ENCODE data around the gene C1QTNF1. TPM values are rescaled to one million over a fixed set of nuclear protein-coding genes. Genes with fewer than 3 reads are reported as not detected.

The C1QTNF1 gene
- total RNA-seq, 1 experiment from 2014 or later, result 6.3 TPM

GRCh38 chr17:79088247-79088996 lies 64.5 kb downstream of the C1QTNF1 start:
- Histone ChIP-seq H3K27ac (ENCODE audit: low read depth, low read length, poor library complexity, severe bottlenecking) (no peak overlapping the region), H3K27me3 (replicated peaks; ENCODE audit: insufficient read depth, low read depth, low read length, poor library complexity) (no peaks in the 10 kb centered on the region), H3K9me3 (ENCODE audit: low read depth, low read length, poor library complexity, severe bottlenecking) (no peaks in the 10 kb centered on the region), H3K4me1 (ENCODE audit: insufficient read depth, low read length, poor library complexity, severe bottlenecking) (no peaks in the 10 kb centered on the region), H3K4me3 (ENCODE audit: low read depth, low read length, poor library complexity, severe bottlenecking) (no peak overlapping the region), H3K36me3 (ENCODE audit: insufficient read depth, low read length, poor library complexity, severe bottlenecking) (no peaks in the 10 kb centered on the region)
- TF ChIP-seq CTCF (conservative IDR thresholded peaks at IDR 0.05; ENCODE audit: low read depth, low read length), result no peak
- no peak for TF ChIP-seq EZH2 (IDR thresholded peaks at IDR 0.05; ENCODE audit: borderline replicate concordance, low read depth, low read length, poor library complexity, severe bottlenecking)
- BruUV-seq (replicated peaks), result no TSS peak
- POLR2A ChIA-PET (ENCODE audit: low non-redundant PET), result interaction anchor here (0.6 kb wide), 1 partner anchor 14 kb away, joined by 3 read pairs; the partner anchor contains the start of gene ENGASE
- intact Hi-C loops (cut with micrococcal nuclease; ENCODE audit: unreplicated experiment), result loop anchor here (5.0 kb wide), 1 partner anchor 619 kb away; no protein-coding TSS in a partner anchor
- no peak for DNase-seq (ENCODE audit: low spot score)
- CTCF ChIA-PET, result interaction anchor here (0.9 to 3.0 kb wide), 6 partner anchors 43 to 620 kb away, joined by 3 to 36 read pairs (median 7); no protein-coding TSS in a partner anchor

GRCh38 chr17:79088997-79089328 lies 65.0 kb downstream of the C1QTNF1 start:
- POLR2A ChIA-PET (ENCODE audit: low non-redundant PET), result interaction anchor here (0.6 kb wide), 1 partner anchor 14 kb away, joined by 3 read pairs; the partner anchor contains the start of gene ENGASE
- H3K4me3 ChIP-seq (ENCODE audit: low read depth, low read length, poor library complexity, severe bottlenecking), result no peak overlapping the region
- no TSS peak for BruUV-seq (replicated peaks)
- no peaks in the 10 kb centered on the region for H3K4me1 ChIP-seq (ENCODE audit: insufficient read depth, low read length, poor library complexity, severe bottlenecking)
- intact Hi-C loops (cut with micrococcal nuclease; ENCODE audit: unreplicated experiment), result loop anchor here (5.0 kb wide), 1 partner anchor 618 kb away; no protein-coding TSS in a partner anchor
- DNase-seq (ENCODE audit: low spot score), result no peak
- CTCF ChIA-PET, result interaction anchor here (3.0 kb wide), 1 partner anchor 304 kb away, joined by 36 read pairs; no protein-coding TSS in a partner anchor
- no peak overlapping the region for H3K27ac ChIP-seq (ENCODE audit: low read depth, low read length, poor library complexity, severe bottlenecking)
- H3K9me3 ChIP-seq (ENCODE audit: low read depth, low read length, poor library complexity, severe bottlenecking), result no peaks in the 10 kb centered on the region
- no peaks in the 10 kb centered on the region for H3K27me3 ChIP-seq (replicated peaks; ENCODE audit: insufficient read depth, low read depth, low read length, poor library complexity)
- H3K36me3 ChIP-seq (ENCODE audit: insufficient read depth, low read length, poor library complexity, severe bottlenecking), result no peaks in the 10 kb centered on the region
- no peak for TF ChIP-seq EZH2 (IDR thresholded peaks at IDR 0.05; ENCODE audit: borderline replicate concordance, low read depth, low read length, poor library complexity, severe bottlenecking)
- TF ChIP-seq CTCF (conservative IDR thresholded peaks at IDR 0.05; ENCODE audit: low read depth, low read length), result no peak

GRCh38 chr17:79089720-79090442 lies 65.9 kb downstream of the C1QTNF1 start:
- ChIA-PET CTCF (interaction anchor here (0.6 to 2.0 kb wide), 2 partner anchors 302 to 311 kb away, joined by 4 to 5 read pairs; no protein-coding TSS in a partner anchor), POLR2A (ENCODE audit: low non-redundant PET) (no interaction called here)
- DNase-seq (ENCODE audit: low spot score), result no peak
- H3K27me3 ChIP-seq (replicated peaks; ENCODE audit: insufficient read depth, low read depth, low read length, poor library complexity), result no peaks in the 10 kb centered on the region
- H3K4me1 ChIP-seq (ENCODE audit: insufficient read depth, low read length, poor library complexity, severe bottlenecking), result no peaks in the 10 kb centered on the region
- no peak overlapping the region for H3K27ac ChIP-seq (ENCODE audit: low read depth, low read length, poor library complexity, severe bottlenecking)
- H3K9me3 ChIP-seq (ENCODE audit: low read depth, low read length, poor library complexity, severe bottlenecking), result no peaks in the 10 kb centered on the region
- no peak overlapping the region for H3K4me3 ChIP-seq (ENCODE audit: low read depth, low read length, poor library complexity, severe bottlenecking)
- H3K36me3 ChIP-seq (ENCODE audit: insufficient read depth, low read length, poor library complexity, severe bottlenecking), result no peaks in the 10 kb centered on the region
- intact Hi-C loops (cut with micrococcal nuclease; ENCODE audit: unreplicated experiment), result loop anchor here (5.0 kb wide), 1 partner anchor 617 kb away; no protein-coding TSS in a partner anchor
- TF ChIP-seq CTCF (conservative IDR thresholded peaks at IDR 0.05; ENCODE audit: low read depth, low read length) (no peak), EZH2 (IDR thresholded peaks at IDR 0.05; ENCODE audit: borderline replicate concordance, low read depth, low read length, poor library complexity, severe bottlenecking) (no peak)
- BruUV-seq (replicated peaks), result no TSS peak
